Suprapubic skin (tissue), 4 donors: Measurements from ENCODE around the gene BTBD1. TPM values are rescaled to one million over a fixed set of nuclear protein-coding genes. Genes with fewer than 3 reads are reported as not detected.

Experiments used
- DNase-seq, 2 donors: peaks; one replicate each; pipeline ENCODE4 v3.0.0-alpha.2; 2019; ENCODE audit warnings: low spot score in 2 of 2
- H3K27ac ChIP-seq: fragments of 200-600 bp; sonication (generic); one replicate; pipeline ENCODE4 v1.5.1; 2019
- H3K27me3 ChIP-seq: fragments of 200-600 bp; sonication (generic); one replicate; pipeline ENCODE4 v1.5.1; 2019
- H3K36me3 ChIP-seq: fragments of 200-600 bp; sonication (generic); one replicate; pipeline ENCODE4 v1.5.1; 2019
- H3K4me1 ChIP-seq: fragments of 200-600 bp; sonication (generic); one replicate; pipeline ENCODE4 v1.5.1; 2019
- H3K4me3 ChIP-seq: fragments of 200-600 bp; sonication (generic); one replicate; pipeline ENCODE4 v1.5.1; 2019; ENCODE audit warnings: mild to moderate bottlenecking
- H3K9me3 ChIP-seq: fragments of 200-600 bp; sonication (generic); one replicate; pipeline ENCODE4 v1.5.1; 2019
- EP300 ChIP-seq: sonication (generic); formaldehyde crosslinking; IDR thresholded peaks from one replicate; pipeline ENCODE4 v1.6.1; 2017; ENCODE audit warnings: antibody characterized with exemption
- POLR2A ChIP-seq, 2 donors: fragments of 450-650 bp; IDR thresholded peaks; one replicate each; pipeline ENCODE4 v1.6.1; 2017; ENCODE audit warnings: antibody characterized with exemption in 2 of 2, mild to moderate bottlenecking in 2 of 2, moderate library complexity in 2 of 2
- POLR2AphosphoS5 ChIP-seq, 3 donors: sonication (generic); formaldehyde crosslinking; IDR thresholded peaks; one replicate each; pipeline ENCODE4 v1.6.1; 2017; ENCODE audit warnings: antibody characterized with exemption in 3 of 3
- WGBS: methylation state at CpG from one replicate; pipeline ENCODE4 v1.1.5; 2018; 5-methylcytosine and 5-hydroxymethylcytosine counted together
- total RNA-seq, 4 donors: library from RNA; depleted of rRNA; stranded (reverse); fragments of >200 nt; gene quantifications; one replicate each; pipeline ENCODE4 v1.1.0, GENCODE V29; 2016
- TF ChIP-seq, protein P1 (sequence below), 2 donors: fragments of 200-600 bp in 1 of 2; fragments of 450-650 bp in 1 of 2; sonication (generic) in 1 of 2; IDR thresholded peaks; one replicate each; pipeline ENCODE4 v1.5.1; 2016 to 2019; ENCODE audit warnings: antibody characterized with exemption in 2 of 2, mild to moderate bottlenecking in 1 of 2, moderate library complexity in 1 of 2

The BTBD1 gene
- total RNA-seq, 4 donors from 2014 or later: 43.9 to 54.3 (median 50.0) TPM

DNA sequence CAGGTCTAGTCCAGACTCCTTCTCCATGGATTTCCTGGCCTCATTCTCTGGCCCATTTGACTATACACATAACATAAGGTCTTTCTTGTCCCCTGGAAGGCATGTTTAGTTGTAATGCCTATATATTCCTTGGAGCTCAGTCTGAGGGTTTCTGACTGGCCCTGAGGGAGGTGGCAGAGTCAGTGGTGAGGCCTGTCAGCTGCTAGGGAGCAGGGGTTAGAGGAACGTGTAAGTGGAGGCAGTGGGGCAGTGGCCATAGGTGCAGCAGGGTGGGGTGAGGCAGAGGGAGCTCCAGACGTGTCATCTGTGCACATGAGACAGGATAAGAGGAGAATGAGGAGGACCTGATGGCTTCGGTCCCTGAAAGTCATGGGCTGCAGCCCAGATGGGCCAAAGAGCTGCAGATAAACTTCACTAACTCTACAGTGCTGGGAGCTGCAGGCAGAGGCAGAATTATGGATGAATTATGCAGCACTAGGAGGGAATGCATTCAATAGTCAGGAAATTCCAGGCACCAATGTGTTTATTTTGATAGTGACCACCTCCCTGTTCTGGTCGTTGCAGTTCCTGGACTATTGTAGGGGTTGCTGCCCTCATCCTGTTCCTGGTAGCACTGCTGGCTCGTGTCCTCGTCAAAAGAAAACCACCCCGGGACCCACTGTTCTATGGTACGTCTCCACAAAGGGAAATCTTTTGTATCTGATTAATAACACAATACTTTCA is 45.3 kb upstream of the BTBD1 start:
- Histone ChIP-seq H3K9me3 (no peaks in the 10 kb centered on the region), H3K4me3 (no peak overlapping the region), H3K27me3 (peaks cover 29% of the 10 kb centered on the region), H3K27ac (peak overlapping the region; percentile 13), H3K4me1 (peaks cover 10% of the 10 kb centered on the region), H3K36me3 (no peaks in the 10 kb centered on the region)
- 65% methylated on average over 8 of the region's 8 CpGs for WGBS
- TF ChIP-seq POLR2A (IDR thresholded peaks at IDR 0.05): no peak
- no peak for TF ChIP-seq EP300
- no peak for TF ChIP-seq POLR2AphosphoS5 (IDR thresholded peaks at IDR 0.05)
- TF ChIP-seq, protein P1, sequence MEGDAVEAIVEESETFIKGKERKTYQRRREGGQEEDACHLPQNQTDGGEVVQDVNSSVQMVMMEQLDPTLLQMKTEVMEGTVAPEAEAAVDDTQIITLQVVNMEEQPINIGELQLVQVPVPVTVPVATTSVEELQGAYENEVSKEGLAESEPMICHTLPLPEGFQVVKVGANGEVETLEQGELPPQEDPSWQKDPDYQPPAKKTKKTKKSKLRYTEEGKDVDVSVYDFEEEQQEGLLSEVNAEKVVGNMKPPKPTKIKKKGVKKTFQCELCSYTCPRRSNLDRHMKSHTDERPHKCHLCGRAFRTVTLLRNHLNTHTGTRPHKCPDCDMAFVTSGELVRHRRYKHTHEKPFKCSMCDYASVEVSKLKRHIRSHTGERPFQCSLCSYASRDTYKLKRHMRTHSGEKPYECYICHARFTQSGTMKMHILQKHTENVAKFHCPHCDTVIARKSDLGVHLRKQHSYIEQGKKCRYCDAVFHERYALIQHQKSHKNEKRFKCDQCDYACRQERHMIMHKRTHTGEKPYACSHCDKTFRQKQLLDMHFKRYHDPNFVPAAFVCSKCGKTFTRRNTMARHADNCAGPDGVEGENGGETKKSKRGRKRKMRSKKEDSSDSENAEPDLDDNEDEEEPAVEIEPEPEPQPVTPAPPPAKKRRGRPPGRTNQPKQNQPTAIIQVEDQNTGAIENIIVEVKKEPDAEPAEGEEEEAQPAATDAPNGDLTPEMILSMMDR (IDR thresholded peaks at IDR 0.05): no peak
- DNase-seq: no peak

DNA sequence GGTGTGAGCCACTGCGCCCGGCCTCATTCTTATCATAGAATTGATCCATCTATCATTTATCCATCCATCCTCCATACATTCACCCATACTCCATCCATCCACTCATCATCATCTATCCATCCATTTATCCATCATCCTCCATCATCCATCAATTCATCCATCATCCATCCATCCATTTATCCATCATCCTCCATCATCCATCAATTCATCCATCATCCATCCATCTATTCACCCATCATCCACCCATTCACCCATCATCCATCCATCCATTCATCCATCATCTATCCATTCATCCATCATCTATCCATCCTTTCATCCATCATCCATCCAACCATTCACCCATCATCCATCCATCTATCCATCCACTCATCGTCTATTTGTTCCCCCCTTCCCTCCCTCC is 44.1 kb upstream of the BTBD1 start:
- H3K27me3 ChIP-seq: peaks cover 40% of the 10 kb centered on the region
- 94% methylated on average over 3 of the region's 3 CpGs for WGBS
- no peak for DNase-seq
- H3K4me1 ChIP-seq: peaks cover 17% of the 10 kb centered on the region
- H3K9me3 ChIP-seq: no peaks in the 10 kb centered on the region
- H3K36me3 ChIP-seq: no peaks in the 10 kb centered on the region
- no peak overlapping the region for H3K27ac ChIP-seq
- TF ChIP-seq, protein P1 (IDR thresholded peaks at IDR 0.05): no peak
- TF ChIP-seq POLR2AphosphoS5 (IDR thresholded peaks at IDR 0.05): no peak
- no peak for TF ChIP-seq POLR2A (IDR thresholded peaks at IDR 0.05)
- no peak for TF ChIP-seq EP300
- H3K4me3 ChIP-seq: no peak overlapping the region

DNA sequence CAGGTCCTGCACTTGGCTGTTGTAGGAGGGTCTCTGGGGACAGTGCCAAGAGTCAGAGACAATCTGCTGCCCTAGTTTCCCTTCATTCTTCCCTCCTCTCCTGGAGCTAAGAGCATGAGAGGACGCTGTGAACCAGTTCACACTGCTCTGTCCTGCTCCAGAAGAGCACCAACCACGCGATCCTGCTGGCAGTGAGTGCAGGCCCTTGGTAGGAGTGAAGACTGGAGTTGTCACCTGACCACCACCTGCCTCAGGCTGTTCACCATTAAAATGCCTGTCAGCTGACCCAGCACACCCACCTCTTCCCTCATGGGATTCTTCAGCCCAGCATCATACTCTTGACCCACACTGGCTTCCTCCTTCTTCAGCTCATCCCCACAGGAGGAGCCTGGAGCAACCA is 43.3 kb upstream of the BTBD1 start:
- H3K4me1 ChIP-seq: peaks cover 17% of the 10 kb centered on the region

DNA sequence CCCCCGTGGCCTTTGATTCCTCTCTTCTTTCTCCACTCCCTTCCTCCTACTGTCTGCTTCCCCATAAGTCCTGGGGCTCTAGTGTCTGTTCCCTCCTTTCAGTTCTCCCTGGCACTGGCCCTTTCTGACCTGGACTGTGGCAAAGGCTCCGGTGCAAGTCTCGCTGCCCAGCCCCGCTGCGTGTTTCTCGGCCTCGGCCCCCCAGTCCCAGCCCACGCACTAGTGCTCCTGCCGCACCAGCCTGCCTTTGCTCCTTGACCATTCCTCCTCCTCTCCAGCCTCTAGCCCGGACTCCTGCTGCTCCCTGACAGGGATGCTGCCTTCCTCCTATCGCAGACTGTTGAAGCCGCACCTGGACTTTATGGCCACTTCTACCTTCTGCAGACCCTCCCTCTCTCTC is 42.5 kb upstream of the BTBD1 start:
- H3K27ac ChIP-seq: no peak overlapping the region
- H3K36me3 ChIP-seq: no peaks in the 10 kb centered on the region
- DNase-seq: no peak
- peaks cover 44% of the 10 kb centered on the region for H3K27me3 ChIP-seq
- no peak overlapping the region for H3K4me3 ChIP-seq
- no peak for TF ChIP-seq POLR2AphosphoS5 (IDR thresholded peaks at IDR 0.05)
- H3K9me3 ChIP-seq: no peaks in the 10 kb centered on the region
- peaks cover 17% of the 10 kb centered on the region for H3K4me1 ChIP-seq
- 90% methylated on average over 12 of the region's 12 CpGs for WGBS

More for the DNA sequence above, 43.3 kb upstream of the BTBD1 start:
- DNase-seq: no peak
- WGBS: 89% methylated on average over 3 of the region's 3 CpGs
- Histone ChIP-seq H3K36me3 (no peaks in the 10 kb centered on the region), H3K27me3 (peaks cover 44% of the 10 kb centered on the region), H3K27ac (no peak overlapping the region), H3K4me3 (no peak overlapping the region), H3K9me3 (no peaks in the 10 kb centered on the region)
- TF ChIP-seq, protein P1 (IDR thresholded peaks at IDR 0.05): no peak
- TF ChIP-seq POLR2AphosphoS5 (IDR thresholded peaks at IDR 0.05) (no peak), POLR2A (IDR thresholded peaks at IDR 0.05) (no peak)

DNA sequence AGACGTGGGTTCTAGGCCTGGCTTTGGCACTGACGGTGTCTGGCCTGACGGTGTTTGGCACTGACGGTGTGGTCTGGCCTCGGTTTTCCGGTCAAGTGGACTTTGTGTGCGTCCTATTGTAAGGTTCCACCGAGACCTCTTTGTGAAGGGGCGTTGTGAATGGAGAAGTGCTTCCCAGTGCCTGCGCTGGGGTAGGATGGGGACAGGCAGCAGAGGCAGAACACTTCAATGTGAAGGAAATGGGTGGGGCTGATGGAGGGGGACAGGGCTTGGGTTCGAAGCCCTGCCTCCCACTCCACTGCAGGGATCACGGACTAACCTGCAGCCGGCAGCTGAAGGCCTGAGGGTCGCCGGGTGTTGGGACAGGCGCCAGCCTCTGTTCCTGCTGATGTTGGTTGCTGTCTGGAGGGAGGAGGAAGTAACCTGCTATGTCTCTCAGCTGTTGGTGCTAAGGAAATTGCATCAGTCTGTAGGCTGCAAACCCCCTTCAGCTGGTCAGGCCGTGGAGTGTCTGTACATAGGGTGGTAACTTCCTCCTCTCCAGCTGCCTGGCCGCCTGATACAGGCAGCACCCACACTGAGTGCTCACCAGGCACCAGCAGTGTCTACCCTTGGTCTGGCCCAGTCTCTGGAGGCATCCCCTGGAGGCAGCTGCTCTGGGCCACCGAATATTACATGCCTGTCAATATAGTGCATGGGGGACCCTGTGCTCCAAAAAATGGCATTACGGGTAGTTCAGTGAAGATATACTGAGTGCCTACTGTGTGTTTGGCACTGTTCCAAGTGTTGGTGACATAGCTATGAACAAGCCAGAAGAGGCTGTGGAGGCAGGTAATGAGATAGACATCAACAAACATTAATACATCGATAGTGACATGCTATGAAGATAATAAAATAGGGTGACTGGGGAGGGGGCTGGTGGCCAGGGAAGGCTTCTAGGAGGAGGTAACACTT is 41.5 kb upstream of the BTBD1 start:
- Histone ChIP-seq H3K9me3 (no peaks in the 10 kb centered on the region), H3K27me3 (peaks cover 49% of the 10 kb centered on the region), H3K4me1 (peaks cover 17% of the 10 kb centered on the region), H3K27ac (peak overlapping the region; percentile 55), H3K36me3 (no peaks in the 10 kb centered on the region), H3K4me3 (peak overlapping the region; percentile 65)
- TF ChIP-seq POLR2AphosphoS5 (IDR thresholded peaks at IDR 0.05): no peak
- no peak for TF ChIP-seq EP300
- TF ChIP-seq, protein P1 (IDR thresholded peaks at IDR 0.05): no peak
- no peak for TF ChIP-seq POLR2A (IDR thresholded peaks at IDR 0.05)
- 43% methylated on average over 20 of the region's 21 CpGs for WGBS
- DNase-seq: peak in 1 of 2 donors; percentile 71
